ENCODE results near the gene OLA1. TPM values are rescaled to one million over a fixed set of nuclear protein-coding genes. Genes with fewer than 3 reads are reported as not detected.

Gene OLA1
- total RNA-seq, 1 experiment from 2014 or later, result 126 TPM

DNA sequence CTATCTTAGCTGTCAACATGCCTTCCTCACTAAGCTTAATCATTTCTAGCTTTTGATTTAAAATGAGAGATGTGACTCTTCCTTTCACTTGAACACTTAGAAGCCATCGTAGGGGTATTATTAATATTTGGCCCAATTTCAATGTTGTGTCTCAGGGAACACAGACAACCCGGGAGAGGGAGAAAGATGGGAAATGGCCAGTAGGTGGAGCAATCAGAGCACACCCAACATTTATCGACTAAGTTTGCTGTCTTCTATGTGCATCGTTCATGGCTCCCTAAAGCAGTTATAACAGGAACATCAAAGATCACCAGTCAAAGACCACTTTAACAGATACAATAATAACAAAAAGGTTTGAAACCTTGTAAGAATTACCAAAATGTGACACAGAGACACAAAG lies 110.2 kb downstream of the OLA1 start:
- DNase-seq (ENCODE audit: low read depth, low spot score), result no peak
- intact Hi-C loops (cut with micrococcal nuclease; ENCODE audit: unreplicated experiment) (no loop called here), in situ Hi-C loops (cut with HindIII; ENCODE audit: low pct_unique_long_range_greater_than_20kb, low sequenced_read_pairs) (no loop called here)
- Histone ChIP-seq H3K4me3 (ENCODE audit: low read depth in 2 of 2, low read length in 2 of 2) (no peak overlapping the region), H3K27ac (ENCODE audit: low read length) (no peak overlapping the region), H3K9me3 (ENCODE audit: control insufficient read depth, insufficient read depth, low read depth, low read length) (no peaks in the 10 kb centered on the region), H3K36me3 (ENCODE audit: control insufficient read depth, insufficient read depth, low read length) (no peaks in the 10 kb centered on the region; the same call in 1 of the 2 replicates), H3K27me3 (ENCODE audit: control insufficient read depth, insufficient read depth, low read length) (no peaks in the 10 kb centered on the region), H3K4me1 (ENCODE audit: control insufficient read depth, insufficient read depth, low read length) (no peaks in the 10 kb centered on the region)
- ChIA-PET POLR2A (no interaction called here), CTCF (interaction anchor here (0.6 kb wide), 1 partner anchor 41 kb away, joined by 4 read pairs; no protein-coding TSS in a partner anchor)
- no TSS peak for BruUV-seq (replicated peaks)
- no peak for TF ChIP-seq TCF7L2 (IDR thresholded peaks at IDR 0.05; ENCODE audit: low read depth, low read length)
- no peak for TF ChIP-seq POLR2AphosphoS5 (IDR thresholded peaks at IDR 0.05; ENCODE audit: low read depth, low read length)
- TF ChIP-seq, protein P1, sequence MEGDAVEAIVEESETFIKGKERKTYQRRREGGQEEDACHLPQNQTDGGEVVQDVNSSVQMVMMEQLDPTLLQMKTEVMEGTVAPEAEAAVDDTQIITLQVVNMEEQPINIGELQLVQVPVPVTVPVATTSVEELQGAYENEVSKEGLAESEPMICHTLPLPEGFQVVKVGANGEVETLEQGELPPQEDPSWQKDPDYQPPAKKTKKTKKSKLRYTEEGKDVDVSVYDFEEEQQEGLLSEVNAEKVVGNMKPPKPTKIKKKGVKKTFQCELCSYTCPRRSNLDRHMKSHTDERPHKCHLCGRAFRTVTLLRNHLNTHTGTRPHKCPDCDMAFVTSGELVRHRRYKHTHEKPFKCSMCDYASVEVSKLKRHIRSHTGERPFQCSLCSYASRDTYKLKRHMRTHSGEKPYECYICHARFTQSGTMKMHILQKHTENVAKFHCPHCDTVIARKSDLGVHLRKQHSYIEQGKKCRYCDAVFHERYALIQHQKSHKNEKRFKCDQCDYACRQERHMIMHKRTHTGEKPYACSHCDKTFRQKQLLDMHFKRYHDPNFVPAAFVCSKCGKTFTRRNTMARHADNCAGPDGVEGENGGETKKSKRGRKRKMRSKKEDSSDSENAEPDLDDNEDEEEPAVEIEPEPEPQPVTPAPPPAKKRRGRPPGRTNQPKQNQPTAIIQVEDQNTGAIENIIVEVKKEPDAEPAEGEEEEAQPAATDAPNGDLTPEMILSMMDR (IDR thresholded peaks at IDR 0.05), result peak; percentile 68
- ATAC-seq, result no peak; the same call in 1 of the 2 replicates

DNA sequence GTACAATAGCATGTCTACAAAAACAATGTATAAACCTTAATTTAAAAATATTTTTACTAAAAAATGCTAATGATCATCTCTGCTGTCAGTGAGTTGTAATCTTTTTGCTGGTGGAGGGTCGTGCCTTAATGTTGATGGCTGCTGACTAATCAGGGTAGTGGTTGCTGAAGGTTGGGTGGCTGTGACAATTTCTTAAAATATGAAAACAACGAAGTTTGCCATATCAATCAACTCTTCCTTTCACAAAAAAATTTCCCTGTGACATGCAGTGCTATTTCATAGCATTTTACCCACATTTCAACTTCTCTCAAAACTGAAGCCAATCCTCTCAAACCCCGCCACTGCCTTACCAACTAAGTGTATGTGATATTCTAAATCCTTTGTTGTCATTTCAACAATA lies 112.4 kb downstream of the OLA1 start:
- Histone ChIP-seq H3K27me3 (ENCODE audit: control insufficient read depth, insufficient read depth, low read length) (no peaks in the 10 kb centered on the region), H3K4me3 (ENCODE audit: low read depth in 2 of 2, low read length in 2 of 2) (no peak overlapping the region), H3K27ac (ENCODE audit: low read length) (no peak overlapping the region), H3K4me1 (ENCODE audit: control insufficient read depth, insufficient read depth, low read length) (no peaks in the 10 kb centered on the region), H3K9me3 (ENCODE audit: control insufficient read depth, insufficient read depth, low read depth, low read length) (no peaks in the 10 kb centered on the region), H3K36me3 (ENCODE audit: control insufficient read depth, insufficient read depth, low read length) (no peaks in the 10 kb centered on the region; the same call in 1 of the 2 replicates)
- no peak for TF ChIP-seq SIN3A (IDR thresholded peaks at IDR 0.05; ENCODE audit: borderline replicate concordance, insufficient read depth, low read depth, low read length)
- TF ChIP-seq POLR2AphosphoS5 (IDR thresholded peaks at IDR 0.05; ENCODE audit: low read depth, low read length), result no peak
- TF ChIP-seq TCF7L2 (IDR thresholded peaks at IDR 0.05; ENCODE audit: low read depth, low read length), result no peak
- TF ChIP-seq, protein P2, sequence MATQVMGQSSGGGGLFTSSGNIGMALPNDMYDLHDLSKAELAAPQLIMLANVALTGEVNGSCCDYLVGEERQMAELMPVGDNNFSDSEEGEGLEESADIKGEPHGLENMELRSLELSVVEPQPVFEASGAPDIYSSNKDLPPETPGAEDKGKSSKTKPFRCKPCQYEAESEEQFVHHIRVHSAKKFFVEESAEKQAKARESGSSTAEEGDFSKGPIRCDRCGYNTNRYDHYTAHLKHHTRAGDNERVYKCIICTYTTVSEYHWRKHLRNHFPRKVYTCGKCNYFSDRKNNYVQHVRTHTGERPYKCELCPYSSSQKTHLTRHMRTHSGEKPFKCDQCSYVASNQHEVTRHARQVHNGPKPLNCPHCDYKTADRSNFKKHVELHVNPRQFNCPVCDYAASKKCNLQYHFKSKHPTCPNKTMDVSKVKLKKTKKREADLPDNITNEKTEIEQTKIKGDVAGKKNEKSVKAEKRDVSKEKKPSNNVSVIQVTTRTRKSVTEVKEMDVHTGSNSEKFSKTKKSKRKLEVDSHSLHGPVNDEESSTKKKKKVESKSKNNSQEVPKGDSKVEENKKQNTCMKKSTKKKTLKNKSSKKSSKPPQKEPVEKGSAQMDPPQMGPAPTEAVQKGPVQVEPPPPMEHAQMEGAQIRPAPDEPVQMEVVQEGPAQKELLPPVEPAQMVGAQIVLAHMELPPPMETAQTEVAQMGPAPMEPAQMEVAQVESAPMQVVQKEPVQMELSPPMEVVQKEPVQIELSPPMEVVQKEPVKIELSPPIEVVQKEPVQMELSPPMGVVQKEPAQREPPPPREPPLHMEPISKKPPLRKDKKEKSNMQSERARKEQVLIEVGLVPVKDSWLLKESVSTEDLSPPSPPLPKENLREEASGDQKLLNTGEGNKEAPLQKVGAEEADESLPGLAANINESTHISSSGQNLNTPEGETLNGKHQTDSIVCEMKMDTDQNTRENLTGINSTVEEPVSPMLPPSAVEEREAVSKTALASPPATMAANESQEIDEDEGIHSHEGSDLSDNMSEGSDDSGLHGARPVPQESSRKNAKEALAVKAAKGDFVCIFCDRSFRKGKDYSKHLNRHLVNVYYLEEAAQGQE (IDR thresholded peaks at IDR 0.05; ENCODE audit: insufficient read depth in 1 of 2, low read depth in 2 of 2, low read length in 1 of 2), result no peak
- TF ChIP-seq, protein P1 (IDR thresholded peaks at IDR 0.05), result no peak
- BruUV-seq (replicated peaks), result no TSS peak
- ChIA-PET CTCF (no interaction called here), POLR2A (no interaction called here)
- no peak for ATAC-seq
- in situ Hi-C loops (cut with HindIII; ENCODE audit: low pct_unique_long_range_greater_than_20kb, low sequenced_read_pairs) (no loop called here), intact Hi-C loops (cut with micrococcal nuclease; ENCODE audit: unreplicated experiment) (no loop called here)
- no peak for DNase-seq (ENCODE audit: low read depth, low spot score)
